Gastrocnemius medialis (tissue), 4 donors: ENCODE results near the gene BRPF1. TPM values are rescaled to one million over a fixed set of nuclear protein-coding genes. Genes with fewer than 3 reads are reported as not detected.

ENCODE experiments used
- ATAC-seq, 2 donors: fragments of 150-250 bp; one replicate each; pipeline ENCODE4 v1.9.1; 2016
- DNase-seq, 2 donors: peaks; one replicate each; pipeline ENCODE4 v3.0.0-alpha.2; 2019
- H3K27ac ChIP-seq, 4 donors: fragments of 200-600 bp; sonication (generic); 1 replicate in 1 of 4; 2 replicates in 3 of 4; pipeline ENCODE4 v1.5.1; 2016 to 2018; ENCODE audit warnings: mild to moderate bottlenecking in 2 of 4, moderate library complexity in 1 of 4
- H3K27me3 ChIP-seq, 3 donors: fragments of 200-600 bp; sonication (generic) in 2 of 3; 1 replicate in 1 of 3; 2 replicates in 2 of 3; pipeline versions ENCODE4 v1.5.1 to v1.6.0; 2016 to 2019; ENCODE audit warnings: mild to moderate bottlenecking in 1 of 3, moderate library complexity in 1 of 3
- H3K36me3 ChIP-seq, 2 donors: fragments of 200-600 bp; sonication (generic) in 1 of 2; one replicate each; pipeline ENCODE4 v1.5.1; 2017 to 2018
- H3K4me1 ChIP-seq, 2 donors: fragments of 200-600 bp; sonication (generic) in 1 of 2; one replicate each; pipeline ENCODE4 v1.5.1; 2016 to 2017; ENCODE audit warnings: mild to moderate bottlenecking in 2 of 2
- H3K4me3 ChIP-seq, 4 donors: fragments of 200-600 bp; sonication (generic) in 3 of 4; 1 replicate in 1 of 4; 2 replicates in 3 of 4; pipeline ENCODE4 v1.5.1; 2016 to 2019; ENCODE audit warnings: mild to moderate bottlenecking in 2 of 4
- H3K9me3 ChIP-seq, 3 donors: fragments of 200-600 bp; sonication (generic) in 2 of 3; 1 replicate in 1 of 3; 2 replicates in 2 of 3; pipeline ENCODE4 v1.5.1; 2016 to 2019
- CTCF ChIP-seq, 5 experiments: fragments of 450-650 bp in 3 of 5; fragments of 200-600 bp in 2 of 5; sonication (generic) in 2 of 5; IDR thresholded peaks in 4 of 5; conservative IDR thresholded peaks in 1 of 5; 1 replicate in 4 of 5; 2 replicates in 1 of 5; pipeline ENCODE4 v1.5.1; 2016 to 2019; ENCODE audit warnings: antibody characterized with exemption in 5 of 5, mild to moderate bottlenecking in 3 of 5, moderate library complexity in 3 of 5
- POLR2A ChIP-seq, 2 donors: fragments of 450-650 bp; IDR thresholded peaks; one replicate each; pipeline ENCODE4 v1.6.1; 2017; ENCODE audit warnings: antibody characterized with exemption in 2 of 2, mild to moderate bottlenecking in 2 of 2, moderate library complexity in 2 of 2
- in situ Hi-C, 4 donors: fragments of 200-750 bp; cut with MboI; loops; one replicate each; pipeline versions ENCODE4 v1.15.0 to v1.8.0; 2017; ENCODE audit warnings: low sequenced_read_pairs in 4 of 4
- intact Hi-C: fragments of 100-400 bp; cut with DNase I; formaldehyde crosslinking; loops from one replicate; pipeline ENCODE4 v1.15.1; 2023; ENCODE audit warnings: low total_unique reads
- total RNA-seq, 4 donors: library from RNA; depleted of rRNA; stranded (reverse); fragments of >200 nt; gene quantifications; one replicate each; pipeline versions ENCODE4 v1.1.0 to v1.2.3, GENCODE V29; 2016

Gene BRPF1
- total RNA-seq, 4 donors from 2014 or later = 12.0 to 19.5 (median 14.7) TPM

- no peaks in the 10 kb centered on the region for H3K9me3 ChIP-seq
- in situ Hi-C loops = no loop called here
- DNase-seq (no peak), ATAC-seq (no peak)
- H3K4me3 ChIP-seq = no peak overlapping the region
- H3K4me1 ChIP-seq = no peaks in the 10 kb centered on the region
- intact Hi-C loops = no loop called here
- no peak overlapping the region for H3K27ac ChIP-seq
- peaks cover 7 to 100% of the 10 kb centered on the region in 2 donors for H3K36me3 ChIP-seq
- TF ChIP-seq POLR2A (IDR thresholded peaks at IDR 0.05) (no peak), CTCF (IDR thresholded peaks at IDR 0.05 in 4 of 5, conservative IDR thresholded peaks at IDR 0.05 in 1 of 5) (no peak)
- H3K27me3 ChIP-seq = no peaks in the 10 kb centered on the region
Observed at GRCh38 chr3:9685216-9686049, 46.1 kb upstream of the BRPF1 start.

GRCh38 chr3:9686050-9686550 is 45.4 kb upstream of the BRPF1 start:
- in situ Hi-C loops (no loop called here), intact Hi-C loops (no loop called here)

GRCh38 chr3:9686703-9687102 is 44.8 kb upstream of the BRPF1 start:
- Histone ChIP-seq H3K27ac (no peak overlapping the region), H3K4me1 (no peaks in the 10 kb centered on the region), H3K4me3 (no peak overlapping the region), H3K9me3 (no peaks in the 10 kb centered on the region), H3K36me3 (peaks cover 7 to 100% of the 10 kb centered on the region in 2 donors), H3K27me3 (no peaks in the 10 kb centered on the region)
- in situ Hi-C loops (no loop called here), intact Hi-C loops (no loop called here)
- TF ChIP-seq CTCF (IDR thresholded peaks at IDR 0.05 in 4 of 5, conservative IDR thresholded peaks at IDR 0.05 in 1 of 5) = no peak
- TF ChIP-seq POLR2A (IDR thresholded peaks at IDR 0.05) = no peak
- ATAC-seq = no peak
- no peak for DNase-seq

More at GRCh38 chr3:9686050-9686550, 45.4 kb upstream of the BRPF1 start:
- Histone ChIP-seq H3K4me1 (no peaks in the 10 kb centered on the region), H3K9me3 (no peaks in the 10 kb centered on the region), H3K27me3 (no peaks in the 10 kb centered on the region), H3K36me3 (peaks cover 7 to 100% of the 10 kb centered on the region in 2 donors), H3K27ac (no peak overlapping the region), H3K4me3 (no peak overlapping the region)
- DNase-seq (no peak), ATAC-seq (no peak)
- TF ChIP-seq POLR2A (IDR thresholded peaks at IDR 0.05) = no peak
- no peak for TF ChIP-seq CTCF (IDR thresholded peaks at IDR 0.05 in 4 of 5, conservative IDR thresholded peaks at IDR 0.05 in 1 of 5)

GRCh38 chr3:9687514-9687913 is 44.0 kb upstream of the BRPF1 start:
- no peak overlapping the region for H3K4me3 ChIP-seq
- ATAC-seq (no peak), DNase-seq (no peak)
- no peaks in the 10 kb centered on the region for H3K9me3 ChIP-seq
- no peaks in the 10 kb centered on the region for H3K4me1 ChIP-seq
- no peaks in the 10 kb centered on the region for H3K27me3 ChIP-seq
- H3K36me3 ChIP-seq = peaks cover 7 to 98% of the 10 kb centered on the region in 2 donors
- no peak for TF ChIP-seq POLR2A (IDR thresholded peaks at IDR 0.05)
- no peak overlapping the region for H3K27ac ChIP-seq
- in situ Hi-C loops (no loop called here), intact Hi-C loops (no loop called here)

- H3K36me3 ChIP-seq = peaks cover 3 to 98% of the 10 kb centered on the region in 2 donors
- in situ Hi-C loops (no loop called here), intact Hi-C loops (no loop called here)
- no peak overlapping the region for H3K27ac ChIP-seq
- no peaks in the 10 kb centered on the region for H3K4me1 ChIP-seq
- H3K4me3 ChIP-seq = no peak overlapping the region
- H3K9me3 ChIP-seq = no peaks in the 10 kb centered on the region
- TF ChIP-seq POLR2A (IDR thresholded peaks at IDR 0.05) = no peak
- no peak for TF ChIP-seq CTCF (IDR thresholded peaks at IDR 0.05 in 4 of 5, conservative IDR thresholded peaks at IDR 0.05 in 1 of 5)
- no peaks in the 10 kb centered on the region for H3K27me3 ChIP-seq
- ATAC-seq (no peak), DNase-seq (no peak)
Observed at GRCh38 chr3:9688961-9689360, 42.6 kb upstream of the BRPF1 start.
